ENCODE results near the gene CBLC.
"Not testable (repeated sequence)": the region's sequence is repeated elsewhere in the genome, so short reads cannot be mapped to it uniquely, and the experiment has no call there.

CBLC gene

GRCh38 chr19:44765949-44766335 lies 11.7 kb upstream of the CBLC start:
- no peak for DNase-seq

- no peak for DNase-seq
These were observed 10.2 kb upstream of the CBLC start for GRCh38 chr19:44767295-44768180.

GRCh38 chr19:44770550-44771257 lies 7.0 kb upstream of the CBLC start:
- peak; percentile 27 to 50 for DNase-seq

- not testable (repeated sequence) for DNase-seq
These were observed 5.5 kb upstream of the CBLC start for GRCh38 chr19:44772144-44772543.

- DNase-seq, result no peak
These were observed 4.7 kb upstream of the CBLC start for GRCh38 chr19:44772959-44773358.

GRCh38 chr19:44775676-44776240 lies 1.9 kb upstream of the CBLC start:
- DNase-seq, result no peak

GRCh38 chr19:44776402-44777096 lies 1.1 kb upstream of the CBLC start:
- no peak for DNase-seq

GRCh38 chr19:44779150-44779549 lies 1.5 kb downstream of the CBLC start:
- DNase-seq, result no peak

GRCh38 chr19:44781694-44782093 lies 4.0 kb downstream of the CBLC start:
- DNase-seq, result not testable (repeated sequence)

- DNase-seq, result no peak
These were observed 5.0 kb downstream of the CBLC start for GRCh38 chr19:44782729-44783128.

GRCh38 chr19:44783545-44783944 lies 5.9 kb downstream of the CBLC start:
- no peak for DNase-seq

- DNase-seq, result no peak
These were observed 7.6 kb downstream of the CBLC start for GRCh38 chr19:44785271-44785670.

GRCh38 chr19:44785993-44786392 lies 8.3 kb downstream of the CBLC start:
- DNase-seq, result no peak

GRCh38 chr19:44788971-44789370 lies 11.3 kb downstream of the CBLC start:
- DNase-seq, result no peak

GRCh38 chr19:44789943-44790483 lies 12.3 kb downstream of the CBLC start:
- DNase-seq, result no peak

GRCh38 chr19:44792281-44792680 lies 14.6 kb downstream of the CBLC start:
- DNase-seq, result no peak

GRCh38 chr19:44794610-44795009 lies 16.9 kb downstream of the CBLC start:
- no peak for DNase-seq

GRCh38 chr19:44795398-44795987 lies 17.8 kb downstream of the CBLC start:
- no peak for DNase-seq

GRCh38 chr19:44796701-44797115 lies 19.0 kb downstream of the CBLC start:
- no peak for DNase-seq

GRCh38 chr19:44799627-44800346 lies 22.1 kb downstream of the CBLC start:
- DNase-seq, result no peak

GRCh38 chr19:44800461-44800860 lies 22.8 kb downstream of the CBLC start:
- peak; percentile 8 to 42 for DNase-seq
